SHP77 treated with DMSO at 0.1 percent for 48 hours (cell line): ENCODE data around the gene TOR1A.
A peak's percentile ranks its signal among the peaks of the same experiment; 100 is the strongest.
"Not testable (repeated sequence)": the region's sequence is repeated elsewhere in the genome, so short reads cannot be mapped to it uniquely, and the experiment has no call there.

Source experiments
- DNase-seq: peaks from one replicate; lab custom pipeline; 2025; lab: John Stamatoyannopoulos, UW

TOR1A gene

GRCh38 chr9:129781981-129782380 is 42.0 kb downstream of the TOR1A start:
- DNase-seq = no peak

GRCh38 chr9:129781131-129781530 is 42.8 kb downstream of the TOR1A start:
- DNase-seq = no peak

- DNase-seq = no peak
Measured at GRCh38 chr9:129779560-129780190, 44.3 kb downstream of the TOR1A start.

GRCh38 chr9:129778469-129778868 is 45.5 kb downstream of the TOR1A start:
- no peak for DNase-seq

- DNase-seq = no peak
Measured at GRCh38 chr9:129777769-129778130, 46.2 kb downstream of the TOR1A start.

GRCh38 chr9:129776938-129777768 is 46.8 kb downstream of the TOR1A start:
- DNase-seq = peak; percentile 62

GRCh38 chr9:129776566-129776937 is 47.4 kb downstream of the TOR1A start:
- no peak for DNase-seq

GRCh38 chr9:129776096-129776495 is 47.8 kb downstream of the TOR1A start:
- not testable (repeated sequence) for DNase-seq

- DNase-seq = no peak
Measured at GRCh38 chr9:129775448-129775798, 48.5 kb downstream of the TOR1A start.

GRCh38 chr9:129774791-129775447 is 49.0 kb downstream of the TOR1A start:
- no peak for DNase-seq

- DNase-seq = no peak
Measured at GRCh38 chr9:129773262-129774048, 50.5 kb downstream of the TOR1A start.

- no peak for DNase-seq
Measured at GRCh38 chr9:129770741-129771140, 53.2 kb downstream of the TOR1A start.

- DNase-seq = no peak
Measured at GRCh38 chr9:129769669-129770068, 54.3 kb downstream of the TOR1A start.

- DNase-seq = no peak
Measured at GRCh38 chr9:129768486-129768885, 55.5 kb downstream of the TOR1A start.

GRCh38 chr9:129765764-129766317 is 58.1 kb downstream of the TOR1A start:
- DNase-seq = no peak

- no peak for DNase-seq
Measured at GRCh38 chr9:129762985-129763926, 60.7 kb downstream of the TOR1A start.
